HG03064 (cell line): Measurements from ENCODE around the gene KTN1.

Experiments
- ATAC-seq: cut with Tn5 transposase; IDR thresholded peaks from one replicate; pipeline ENCODE4 v1.9.1; 2021; ENCODE audit warnings: low read depth; ENCODE audit not compliant: unreplicated experiment

KTN1 gene

DNA sequence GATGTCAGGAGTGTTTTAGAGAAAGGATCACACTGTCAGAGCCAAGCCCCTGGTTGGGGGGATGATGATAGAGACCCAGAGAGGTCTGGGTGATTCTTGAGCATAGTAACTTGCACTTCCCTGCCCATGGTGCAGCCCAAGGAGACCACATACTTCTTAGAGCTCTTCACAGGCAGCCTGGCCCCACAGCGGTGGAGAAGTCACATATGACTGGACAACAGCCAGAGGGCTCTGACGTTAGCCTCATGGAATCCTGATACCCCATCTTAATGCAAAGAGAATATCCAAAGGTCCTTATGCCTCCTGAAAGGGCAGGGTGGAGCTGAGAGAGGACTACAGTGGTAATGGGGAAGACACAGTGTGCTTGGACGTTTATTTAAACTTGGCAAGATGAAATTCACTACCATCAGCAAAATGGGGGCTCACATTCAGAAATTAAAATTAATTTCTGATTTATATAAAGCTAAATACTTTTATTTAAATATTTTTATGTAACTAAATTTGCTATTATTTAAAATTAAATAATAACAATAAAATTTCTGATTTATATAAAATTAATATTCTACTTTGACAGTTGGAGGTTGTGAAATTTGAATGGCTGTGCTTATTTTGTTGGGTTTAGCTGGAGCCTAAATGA lies 131.3 kb downstream of the KTN1 start:
- no peak for ATAC-seq

DNA sequence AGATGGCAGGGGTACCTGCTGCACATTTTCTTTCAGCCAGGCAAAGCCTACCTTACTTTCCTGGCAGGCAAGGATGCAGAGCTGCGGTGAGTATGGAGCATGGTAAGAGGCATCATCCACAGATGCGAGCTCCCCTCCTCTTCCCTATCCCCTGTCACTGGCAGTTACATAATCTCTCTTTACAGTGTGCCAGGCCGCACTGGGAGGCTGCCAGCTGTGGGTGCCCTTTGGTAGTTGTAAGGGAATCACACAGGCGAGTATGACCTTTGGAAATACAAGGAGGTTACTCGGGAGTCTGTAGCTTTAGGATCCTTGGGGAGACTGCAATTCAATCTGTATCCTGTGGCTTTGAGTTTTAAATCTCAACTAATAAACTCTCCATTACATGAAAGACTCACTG lies 132.5 kb downstream of the KTN1 start:
- ATAC-seq = no peak

DNA sequence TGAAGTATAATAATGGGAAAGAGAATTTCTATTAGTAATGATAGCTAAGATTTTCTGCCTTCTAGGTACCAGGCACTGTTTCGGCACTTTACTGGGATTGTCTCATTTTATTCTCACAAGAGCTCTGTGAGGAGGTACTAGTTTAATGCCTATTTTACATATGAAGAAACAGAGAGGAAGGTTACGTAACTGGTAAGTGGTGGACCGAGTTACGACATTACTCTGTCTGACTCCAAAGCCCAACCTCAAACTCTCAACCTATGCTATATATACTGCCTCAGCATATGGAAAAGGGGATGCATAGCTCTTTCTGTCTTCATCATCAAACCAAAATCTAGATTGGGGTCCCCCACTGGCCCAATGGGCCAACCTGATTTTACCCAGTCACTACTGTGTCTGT lies 133.5 kb downstream of the KTN1 start:
- ATAC-seq = no peak

DNA sequence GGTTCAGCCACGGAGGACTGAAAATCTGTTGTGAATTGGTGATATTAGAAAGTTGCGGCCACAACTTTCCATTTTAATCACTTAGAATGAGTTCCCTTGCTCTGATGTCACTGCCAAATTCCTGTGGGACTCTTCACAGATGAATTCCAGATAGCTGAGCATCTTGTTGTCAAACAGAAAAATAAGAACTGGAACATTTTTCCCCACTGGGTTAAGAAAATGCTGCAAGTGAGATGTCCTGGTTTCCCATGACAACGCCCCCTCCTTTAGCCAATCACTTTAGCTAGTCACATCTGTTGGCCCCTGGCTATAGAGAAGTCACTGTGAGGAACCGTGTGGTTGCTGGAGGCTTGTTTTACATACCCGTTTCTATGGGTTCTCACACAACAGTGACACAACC lies 135.9 kb downstream of the KTN1 start:
- no peak for ATAC-seq

DNA sequence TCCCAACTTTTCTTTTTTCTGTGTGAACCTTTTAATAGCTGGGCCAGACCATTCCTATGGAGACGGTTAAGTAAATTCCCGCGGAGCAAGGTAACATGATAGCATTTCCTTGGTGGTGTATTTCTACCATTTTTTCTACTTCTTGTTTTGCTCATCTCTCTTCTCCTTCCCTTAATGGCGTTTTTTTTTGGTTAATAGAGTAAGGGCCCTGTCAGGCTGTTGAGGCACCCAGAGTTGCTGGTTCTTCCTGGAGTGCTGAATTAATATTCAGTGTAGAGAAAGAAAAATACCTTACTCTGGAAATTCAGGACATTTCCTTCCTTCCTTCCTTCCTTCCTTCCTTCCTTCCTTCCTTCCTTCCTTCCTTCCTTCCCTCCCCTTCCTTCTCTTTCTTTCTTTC lies 137.6 kb downstream of the KTN1 start:
- ATAC-seq = no peak

DNA sequence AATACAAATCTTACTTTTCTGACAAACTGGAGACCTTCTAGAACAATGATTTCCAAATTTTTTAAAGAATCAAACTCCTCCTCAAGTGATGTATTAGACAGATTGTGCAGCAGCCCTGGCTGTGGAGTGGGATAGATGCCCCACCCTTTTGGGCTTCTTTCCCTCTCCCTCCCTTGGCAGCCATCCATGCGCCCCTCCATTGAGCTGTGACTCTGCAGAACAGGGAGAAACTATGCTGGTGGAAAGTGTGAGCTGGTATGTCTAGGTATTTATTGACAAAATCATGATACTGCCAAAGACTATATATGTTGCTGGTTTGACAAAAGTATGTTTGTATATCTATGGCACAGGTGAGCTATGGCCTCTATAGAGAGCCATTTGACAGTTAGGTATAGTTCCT lies 138.5 kb downstream of the KTN1 start:
- no peak for ATAC-seq

DNA sequence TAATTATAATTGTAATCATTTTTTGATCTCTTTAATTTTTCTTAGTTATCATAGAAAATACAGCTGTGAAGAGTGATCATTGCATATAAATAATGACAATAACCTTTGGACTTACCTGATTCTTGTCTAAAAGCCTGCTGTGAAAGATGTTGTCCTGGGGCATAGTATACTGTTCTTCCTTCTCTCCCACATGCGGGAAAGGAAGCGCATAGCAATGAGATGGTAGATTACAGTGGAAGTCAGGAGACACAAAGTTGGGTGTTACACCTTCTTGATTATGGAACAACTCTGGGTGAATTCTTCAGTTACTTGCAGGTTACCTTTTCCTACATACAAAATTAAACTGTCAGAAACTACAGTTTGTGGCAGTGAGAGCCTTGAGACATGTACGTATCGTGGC lies 140.8 kb downstream of the KTN1 start:
- ATAC-seq = no peak

DNA sequence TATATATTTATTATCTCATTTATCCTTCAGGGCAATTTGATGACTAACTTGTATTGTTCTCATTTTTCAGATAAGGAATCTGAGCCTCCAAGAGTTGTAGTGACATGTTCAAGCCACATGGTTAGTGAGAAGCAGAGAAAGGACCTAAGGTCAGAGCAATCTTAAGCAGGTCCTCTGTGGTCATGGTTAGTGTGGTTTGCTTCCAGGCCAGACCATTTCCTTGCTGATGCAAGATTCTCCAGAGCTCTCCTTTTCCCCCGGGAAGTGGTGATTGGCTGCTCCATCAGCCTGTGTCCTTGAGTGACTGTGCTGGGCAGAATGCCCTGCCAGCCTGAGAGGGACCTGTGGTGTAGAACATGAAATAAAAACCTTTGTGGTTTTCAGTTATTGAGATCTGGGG lies 141.3 kb downstream of the KTN1 start:
- no peak for ATAC-seq

DNA sequence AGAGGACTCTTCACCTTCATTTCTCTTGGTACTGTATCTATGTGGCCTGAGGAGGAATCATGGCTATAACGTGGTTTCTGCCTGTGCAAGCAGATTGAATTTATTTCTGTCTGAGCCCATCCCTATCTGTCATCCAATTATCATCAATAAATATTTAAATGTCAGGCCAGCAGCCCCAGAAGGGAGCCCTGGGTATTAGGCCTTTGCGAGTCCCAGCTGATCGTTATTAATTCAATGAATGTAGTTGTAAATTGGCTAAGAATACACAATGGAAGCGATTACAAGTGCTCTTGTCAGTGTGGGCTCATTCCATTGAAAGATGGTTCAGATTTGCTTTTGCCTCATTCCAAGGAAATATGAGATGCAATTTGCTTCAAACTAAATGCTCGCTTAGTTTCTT lies 142.0 kb downstream of the KTN1 start:
- ATAC-seq = no peak

DNA sequence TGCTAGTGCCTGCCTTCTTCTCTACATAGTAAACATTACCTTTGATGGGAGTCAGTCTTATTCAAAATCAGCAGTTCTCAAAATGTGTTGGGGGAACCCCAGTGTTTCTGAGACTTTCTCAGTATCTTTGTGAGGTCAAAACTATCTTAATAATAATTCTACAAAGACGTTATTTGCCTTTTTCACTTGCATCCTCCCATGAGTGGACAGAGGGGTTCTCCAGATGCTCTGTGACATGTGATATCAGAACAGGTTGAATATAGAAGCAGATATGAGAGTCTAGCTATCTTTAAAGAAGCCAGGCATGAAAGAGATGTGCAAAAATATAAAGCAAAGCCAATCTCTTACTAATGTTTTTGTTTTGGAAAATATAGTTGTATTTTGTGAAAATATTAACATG lies 144.7 kb downstream of the KTN1 start:
- no peak for ATAC-seq

DNA sequence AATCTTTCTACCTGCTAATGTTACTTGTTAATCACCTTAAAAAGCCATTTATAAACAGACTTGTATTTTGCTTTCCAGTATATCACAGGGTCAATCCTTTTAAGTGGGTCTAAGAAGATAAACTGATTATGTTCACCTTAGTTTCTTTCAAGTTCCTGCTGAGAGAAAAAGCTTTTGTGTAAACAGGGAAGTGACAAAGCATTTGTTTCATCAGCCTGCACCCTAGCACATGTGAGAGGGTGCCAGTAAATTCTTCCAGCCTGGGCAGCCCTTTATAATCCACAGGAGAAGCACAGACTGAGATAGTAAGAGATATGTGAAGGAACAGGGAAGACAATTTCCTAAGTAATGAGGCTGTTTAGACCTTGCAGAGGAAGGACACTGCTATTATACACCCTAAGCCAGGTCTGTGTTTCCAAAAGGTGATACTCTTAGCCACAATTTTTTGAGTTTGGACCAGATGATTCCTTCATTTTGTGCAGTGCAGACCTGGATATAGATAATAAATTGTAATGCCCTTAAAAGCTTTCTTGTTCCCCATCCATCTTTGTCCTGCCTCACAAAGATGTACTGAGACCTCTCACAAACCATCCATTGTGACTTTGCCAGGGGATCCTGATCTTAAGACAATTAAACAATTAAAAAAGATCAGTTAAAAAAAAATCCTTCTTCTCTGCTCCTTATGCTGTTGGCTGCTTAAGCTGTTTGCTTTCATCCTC lies 150.7 kb downstream of the KTN1 start:
- no peak for ATAC-seq

DNA sequence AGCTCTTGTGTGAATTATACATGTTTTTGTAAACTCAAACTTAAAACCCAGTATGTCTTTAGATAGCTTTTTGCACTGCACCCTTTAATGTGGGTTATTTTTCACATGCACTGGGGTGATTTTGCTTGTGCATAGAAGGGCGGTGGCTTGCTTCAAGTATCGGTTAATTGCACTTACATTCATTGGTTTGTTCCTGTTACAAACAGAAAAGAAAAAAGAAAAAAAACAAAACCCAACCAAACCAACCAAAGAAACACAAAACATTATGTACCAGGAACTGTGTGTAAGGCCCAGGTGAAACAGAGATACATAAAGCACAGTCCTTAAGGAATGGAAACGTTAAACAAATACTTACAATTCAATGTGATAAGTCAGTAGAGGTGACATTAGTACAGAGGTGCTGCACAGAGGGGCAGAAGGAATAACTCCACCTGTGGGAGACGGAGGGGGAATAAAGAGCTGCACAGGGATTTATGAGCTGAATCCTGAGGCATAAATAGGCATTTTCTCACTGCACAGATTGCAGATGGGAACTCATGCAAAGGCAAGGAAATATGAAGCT lies 151.4 kb downstream of the KTN1 start:
- ATAC-seq = no peak

DNA sequence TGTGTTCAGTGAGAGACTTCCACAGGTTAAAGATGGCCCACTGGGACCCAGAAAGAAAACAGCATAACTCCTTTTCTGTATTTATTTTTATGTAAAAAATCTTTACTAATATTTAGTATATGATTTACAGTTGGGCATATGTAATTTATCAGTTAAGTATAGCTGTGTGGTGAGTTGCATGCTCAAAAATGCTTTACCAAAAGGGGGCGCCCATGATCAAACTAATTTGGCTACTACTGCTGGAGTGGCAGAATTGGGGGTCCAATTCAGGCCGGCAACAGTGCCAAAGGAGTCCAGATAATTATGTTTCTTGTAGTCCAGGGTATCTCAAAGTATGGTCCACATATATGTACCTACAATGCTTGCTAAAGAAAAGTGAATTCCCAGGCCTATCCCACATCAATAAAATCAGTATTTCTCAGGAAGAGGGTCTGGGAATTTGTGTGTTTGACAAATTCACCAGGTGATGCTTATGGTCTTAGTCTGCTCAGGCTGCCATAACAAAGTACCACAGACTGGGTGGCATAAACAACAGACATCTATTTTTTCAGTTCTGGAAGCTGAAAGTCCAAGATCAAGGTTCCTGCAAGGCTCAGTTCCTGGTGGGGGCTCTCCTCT lies 152.0 kb downstream of the KTN1 start:
- ATAC-seq = no peak

DNA sequence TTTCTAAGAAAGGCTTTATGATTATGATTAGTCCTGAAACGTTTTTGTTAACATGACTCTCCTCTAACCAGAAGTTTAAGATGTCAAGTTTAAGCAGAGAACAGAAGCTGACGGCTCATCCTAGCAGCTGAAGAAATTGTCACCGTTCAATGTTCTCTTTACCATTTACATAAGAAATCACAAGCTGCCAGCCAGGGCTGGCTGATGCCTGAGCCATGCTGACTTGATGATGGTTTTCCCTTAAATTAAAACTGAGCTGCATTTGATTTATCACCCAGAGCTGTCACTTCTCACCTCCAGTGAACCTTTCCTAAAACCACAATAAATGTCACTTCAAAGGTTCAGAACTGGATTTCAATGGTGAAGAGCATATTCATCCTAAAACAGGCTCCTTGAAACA lies 153.6 kb downstream of the KTN1 start:
- ATAC-seq = no peak
